Motor neuron (in vitro differentiated cells): ENCODE data around the gene ZFPM1. TPM values are rescaled to one million over a fixed set of nuclear protein-coding genes. Genes with fewer than 3 reads are reported as not detected.

Experiments used
- ATAC-seq, 8 experiments: fragments of 200-7000 bp; cut with Tn5 transposase; replicated peaks in 6 of 8; 2 replicates each; pipeline ENCODE4 v1.8.0; 2021; ENCODE audit warnings: mild to moderate bottlenecking in 8 of 8, moderate library complexity in 8 of 8
- H3K27ac ChIP-seq, 2 donors: fragments of 250-450 bp; sonication (Bioruptor Pico); 2 replicates each; pipeline ENCODE4 v1.9.0; 2021; ENCODE audit warnings: antibody characterized with exemption in 2 of 2, mild to moderate bottlenecking in 2 of 2, moderate library complexity in 1 of 2
- H3K4me1 ChIP-seq, 2 donors: fragments of 250-450 bp; sonication (Bioruptor Pico); replicated peaks in 1 of 2; 2 replicates each; pipeline ENCODE4 v1.6.1; 2021; ENCODE audit warnings: antibody characterized with exemption in 2 of 2, mild to moderate bottlenecking in 2 of 2, moderate library complexity in 1 of 2
- H3K4me3 ChIP-seq, 5 donors: fragments of 250-450 bp; sonication (Bioruptor Pico); 2 replicates each; pipeline ENCODE4 v1.9.0; 2021; ENCODE audit warnings: antibody characterized with exemption in 5 of 5, mild to moderate bottlenecking in 5 of 5, moderate library complexity in 4 of 5
- WGBS, 10 experiments: fragments of 450-650 bp; shearing (Covaris generic); methylation state at CpG; one replicate each; pipeline ENCODE4 v1.0.0; 2022; 5-methylcytosine and 5-hydroxymethylcytosine counted together
- in situ Hi-C, 9 experiments: fragments of 400-800 bp; cut with MboI; loops; one replicate each; pipeline ENCODE4 v1.15.0; 2021; ENCODE audit warnings: low sequenced_read_pairs in 9 of 9, low pct_unique_long_range_greater_than_20kb in 2 of 9; ENCODE audit not compliant: unreplicated experiment in 9 of 9
- total RNA-seq, 8 experiments: library from RNA; unstranded; fragments of 300-600 nt; gene quantifications; 2 replicates each; pipeline versions ENCODE4 v1.2.3 to v1.2.4, GENCODE V29; 2022

ZFPM1 gene
- total RNA-seq, 8 experiments from 2014 or later, result 1.4 to 3.4 (median 2.7) TPM

GRCh38 chr16:88507231-88507743, 54.2 kb downstream of the ZFPM1 start:
- ATAC-seq, result no peak
- Histone ChIP-seq H3K27ac (no peak overlapping the region), H3K4me1 (peaks cover 36 to 45% of the 10 kb centered on the region in 2 donors), H3K4me3 (no peak overlapping the region)
- in situ Hi-C loops, result loop anchor here in 1 of 9 experiments (25.0 kb wide), 1 partner anchor 320 kb away; no protein-coding TSS in a partner anchor
- WGBS, 10 experiments, result 92% methylated on average over 2 of the region's 9 CpGs; no CpG with 5 or more reads in 9 of the 10 experiments

GRCh38 chr16:88508376-88508867, 55.3 kb downstream of the ZFPM1 start:
- no peak overlapping the region for H3K4me3 ChIP-seq
- H3K27ac ChIP-seq, result no peak overlapping the region
- 50% methylated on average over 2 of the region's 13 CpGs; no CpG with 5 or more reads in 9 of the 10 experiments for WGBS, 10 experiments
- no peak for ATAC-seq
- peaks cover 33 to 38% of the 10 kb centered on the region in 2 donors for H3K4me1 ChIP-seq
- in situ Hi-C loops, result loop anchor here in 1 of 9 experiments (25.0 kb wide), 1 partner anchor 321 kb away; no protein-coding TSS in a partner anchor

GRCh38 chr16:88508868-88509748, 56.0 kb downstream of the ZFPM1 start:
- 20 to 100% (median 40%) methylated on average over 1 of the region's 41 CpGs; no CpG with 5 or more reads in 7 of the 10 experiments for WGBS, 10 experiments
- peak in 1 of 8 experiments; percentile 7 for ATAC-seq
- Histone ChIP-seq H3K4me3 (no peak overlapping the region), H3K27ac (peak overlapping the region in 1 of 2 donors; percentile 29), H3K4me1 (peaks cover 32 to 33% of the 10 kb centered on the region in 2 donors)
- in situ Hi-C loops, result loop anchor here in 1 of 9 experiments (25.0 kb wide), 1 partner anchor 322 kb away; no protein-coding TSS in a partner anchor

GRCh38 chr16:88509749-88510069, 56.6 kb downstream of the ZFPM1 start:
- in situ Hi-C loops, result loop anchor here in 1 of 9 experiments (25.0 kb wide), 1 partner anchor 322 kb away; no protein-coding TSS in a partner anchor
- peak in 1 of 8 experiments; percentile 13 for ATAC-seq
- 80 to 98% methylated on average over 1 to 8 of the region's 12 CpGs; no CpG with 5 or more reads in 8 of the 10 experiments for WGBS, 10 experiments
- Histone ChIP-seq H3K27ac (no peak overlapping the region), H3K4me3 (no peak overlapping the region), H3K4me1 (peaks cover 26 to 29% of the 10 kb centered on the region in 2 donors)

- 0 to 100% (median 79%) methylated on average over 1 to 8 of the region's 26 CpGs; no CpG with 5 or more reads in 3 of the 10 experiments for whole genome bisulfite sequencing, 10 experiments
- Histone ChIP-seq H3K27ac (no peak overlapping the region), H3K4me1 (peaks cover 25 to 28% of the 10 kb centered on the region in 2 donors), H3K4me3 (no peak overlapping the region)
- peak in 7 of 8 experiments; percentile 4 to 94 (median 36) for ATAC-seq
- in situ Hi-C loops, result loop anchor here in 1 of 9 experiments (25.0 kb wide), 1 partner anchor 323 kb away; no protein-coding TSS in a partner anchor
These were observed 57.3 kb downstream of the ZFPM1 start for GRCh38 chr16:88510091-88510994.

- Histone ChIP-seq H3K27ac (no peak overlapping the region), H3K4me1 (peaks cover 22 to 29% of the 10 kb centered on the region in 2 donors), H3K4me3 (no peak overlapping the region)
- 100% methylated on average over 2 of the region's 7 CpGs; no CpG with 5 or more reads in 8 of the 10 experiments for WGBS, 10 experiments
- in situ Hi-C loops, result loop anchor here in 1 of 9 experiments (25.0 kb wide), 1 partner anchor 324 kb away; no protein-coding TSS in a partner anchor
- no peak for ATAC-seq
These were observed 58.0 kb downstream of the ZFPM1 start for GRCh38 chr16:88511060-88511459.

GRCh38 chr16:88511906-88512305, 58.8 kb downstream of the ZFPM1 start:
- Histone ChIP-seq H3K27ac (no peak overlapping the region), H3K4me3 (no peak overlapping the region), H3K4me1 (peaks cover 31 to 37% of the 10 kb centered on the region in 2 donors)
- in situ Hi-C loops, result loop anchor here in 1 of 9 experiments (25.0 kb wide), 1 partner anchor 325 kb away; no protein-coding TSS in a partner anchor
- no CpG with 5 or more reads among the region's 14 CpGs for whole genome bisulfite sequencing, 10 experiments
- no peak for ATAC-seq

GRCh38 chr16:88512728-88513696, 59.9 kb downstream of the ZFPM1 start:
- Histone ChIP-seq H3K27ac (no peak overlapping the region), H3K4me3 (no peak overlapping the region), H3K4me1 (peaks cover 36 to 42% of the 10 kb centered on the region in 2 donors)
- no peak for ATAC-seq
- in situ Hi-C loops, result loop anchor here in 1 of 9 experiments (25.0 kb wide), 1 partner anchor 326 kb away; no protein-coding TSS in a partner anchor
- WGBS, 10 experiments, result 77 to 100% (median 98%) methylated on average over 1 to 5 of the region's 35 CpGs; no CpG with 5 or more reads in 6 of the 10 experiments

GRCh38 chr16:88514070-88514469, 61.0 kb downstream of the ZFPM1 start:
- Histone ChIP-seq H3K4me3 (no peak overlapping the region), H3K4me1 (peaks cover 27 to 33% of the 10 kb centered on the region in 2 donors), H3K27ac (no peak overlapping the region)
- 80% methylated on average over 1 of the region's 20 CpGs; no CpG with 5 or more reads in 9 of the 10 experiments for WGBS, 10 experiments
- in situ Hi-C loops, result loop anchor here in 1 of 9 experiments (25.0 kb wide), 1 partner anchor 327 kb away; no protein-coding TSS in a partner anchor
- ATAC-seq, result no peak

- WGBS, 10 experiments, result 24 to 100% (median 34%) methylated on average over 1 to 8 of the region's 19 CpGs; no CpG with 5 or more reads in 5 of the 10 experiments
- ATAC-seq, result peak in 4 of 8 experiments; percentile 19 to 87 (median 56)
- Histone ChIP-seq H3K27ac (no peak overlapping the region), H3K4me3 (no peak overlapping the region), H3K4me1 (peaks cover 23 to 27% of the 10 kb centered on the region in 2 donors)
- in situ Hi-C loops, result loop anchor here in 1 of 9 experiments (25.0 kb wide), 1 partner anchor 327 kb away; no protein-coding TSS in a partner anchor
These were observed 61.6 kb downstream of the ZFPM1 start for GRCh38 chr16:88514526-88515232.
